OCI-LY7 (cell line): ENCODE data around the gene PWP1. TPM values are rescaled to one million over a fixed set of nuclear protein-coding genes. Genes with fewer than 3 reads are reported as not detected.
A peak's percentile ranks its signal among the peaks of the same experiment; 100 is the strongest.

Experiments used
- BruUV-seq: library from RNA; stranded (reverse); fragments of 400-500 nt; replicated peaks from 2 replicates; lab custom pipeline; 2021; lab: Mats Ljungman, UMichigan
- CTCF ChIA-PET: fragments of 300-600 bp; sonication (Branson Sonifier 250); formaldehyde crosslinking; loops from one replicate; lab custom pipeline; 2022; ENCODE audit warnings: antibody characterized with exemption; ENCODE audit not compliant: unreplicated experiment; lab: Charles Lee
- POLR2A ChIA-PET: fragments of 300-600 bp; sonication (Branson Sonifier 250); formaldehyde crosslinking; loops from one replicate; lab custom pipeline; 2022; ENCODE audit warnings: antibody characterized with exemption; lab: Charles Lee
- DNase-seq: peaks from one replicate; pipeline ENCODE4 v3.0.0-alpha.2; 2015; ENCODE audit warnings: low spot score
- H2AFZ ChIP-seq: fragments of 200-600 bp; sonication (generic), shearing (Covaris generic); 2 replicates; pipeline ENCODE4 v1.6.1; 2014; ENCODE audit warnings: mild to moderate bottlenecking, antibody characterized with exemption, low read length, moderate library complexity
- H3K27ac ChIP-seq: fragments of 200-600 bp; sonication (generic); 2 replicates; pipeline ENCODE4 v1.5.1; 2014; ENCODE audit warnings: mixed run types, low read depth, mild to moderate bottlenecking, moderate library complexity, low read length, inconsistent platforms; ENCODE audit not compliant: poor library complexity, severe bottlenecking
- H3K36me3 ChIP-seq: fragments of 200-600 bp; sonication (generic); 2 replicates; pipeline ENCODE4 v1.6.1; 2014; ENCODE audit warnings: mild to moderate bottlenecking, antibody characterized with exemption, low read length, moderate library complexity, mixed read lengths; ENCODE audit not compliant: insufficient read depth
- H3K4me1 ChIP-seq: fragments of 200-600 bp; sonication (generic); 2 replicates; pipeline ENCODE4 v1.5.1; 2014; ENCODE audit warnings: mild to moderate bottlenecking, low read length; ENCODE audit not compliant: insufficient read depth, poor library complexity, severe bottlenecking
- H3K4me2 ChIP-seq: fragments of 200-600 bp; sonication (generic); 2 replicates; pipeline ENCODE4 v1.6.1; 2014; ENCODE audit warnings: mild to moderate bottlenecking, low read length
- H3K4me3 ChIP-seq: fragments of 200-600 bp; sonication (generic); 2 replicates; pipeline ENCODE4 v1.5.1; 2014; ENCODE audit warnings: mild to moderate bottlenecking, low read depth, low read length; ENCODE audit not compliant: poor library complexity, severe bottlenecking
- H3K79me2 ChIP-seq: fragments of 200-600 bp; sonication (generic); 2 replicates; pipeline ENCODE4 v1.6.1; 2016; ENCODE audit warnings: low read depth, mild to moderate bottlenecking, low read length, moderate library complexity, mixed read lengths; ENCODE audit not compliant: insufficient read depth
- H3K9me2 ChIP-seq: fragments of 200-600 bp; sonication (generic); 2 replicates; pipeline ENCODE4 v1.6.1; 2016; ENCODE audit warnings: mild to moderate bottlenecking, low read length, mixed read lengths; ENCODE audit not compliant: insufficient read depth
- H3K9me3 ChIP-seq: fragments of 200-600 bp; sonication (generic); 2 replicates; pipeline ENCODE4 v1.6.1; 2014; ENCODE audit warnings: mild to moderate bottlenecking, mixed run types, low read length, mixed read lengths
- H4K20me1 ChIP-seq: fragments of 200-600 bp; sonication (generic); 2 replicates; pipeline ENCODE4 v1.6.1; 2014; ENCODE audit warnings: mild to moderate bottlenecking, antibody characterized with exemption, low read length, moderate library complexity, mixed read lengths; ENCODE audit not compliant: insufficient read depth
- EZH2phosphoT487 ChIP-seq: fragments of 200-600 bp; sonication (generic); IDR thresholded peaks from 2 replicates; pipeline ENCODE4 v1.6.1; 2018; ENCODE audit warnings: low read depth, borderline replicate concordance, mild to moderate bottlenecking, mixed run types, antibody characterized with exemption, low read length, moderate library complexity, mixed read lengths
- intact Hi-C: fragments of 100-400 bp; cut with micrococcal nuclease; formaldehyde crosslinking; loops from one replicate; pipeline ENCODE4 v1.10.0; 2022; ENCODE audit not compliant: unreplicated experiment
- total RNA-seq, 2 experiments: library from RNA; depleted of rRNA in 1 of 2; stranded (reverse); fragments of >200 nt in 1 of 2; shearing (Covaris generic) in 1 of 2; gene quantifications; 2 replicates each; pipeline ENCODE4 v1.2.3, GENCODE V29; 2014 to 2022
- TF ChIP-seq, protein P1 (sequence below): fragments of 200-600 bp; sonication (generic); conservative IDR thresholded peaks from 2 replicates; pipeline ENCODE4 v1.5.1; 2014; ENCODE audit warnings: mild to moderate bottlenecking, antibody characterized with exemption, low read length, moderate library complexity, mixed read lengths

PWP1 gene
- total RNA-seq, 2 experiments from 2014 or later, result 28.2 to 44.5 TPM

DNA sequence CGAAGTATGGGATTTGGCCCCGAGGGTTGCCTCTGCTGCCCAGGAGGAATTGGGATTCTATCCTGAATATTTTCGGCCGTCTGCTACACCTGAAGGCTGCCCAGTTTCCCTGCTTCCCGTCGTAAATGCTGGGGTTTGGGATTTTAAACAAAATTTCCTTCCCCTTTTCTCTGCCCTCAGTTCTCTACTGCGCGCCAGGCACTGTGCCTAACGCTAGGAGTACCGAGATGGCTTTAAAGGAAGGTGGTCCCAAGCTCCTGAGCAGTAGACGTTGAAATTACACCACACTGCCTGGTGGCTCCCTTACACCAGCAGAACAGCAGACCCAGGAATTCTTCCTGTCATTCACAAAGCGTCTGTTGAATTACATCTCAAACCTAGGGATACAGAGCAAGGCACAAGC lies 75.9 kb downstream of the PWP1 start:
- peak overlapping the region; percentile 100 for H2AFZ ChIP-seq
- no peak overlapping the region for H3K27ac ChIP-seq
- peaks cover 5% of the 10 kb centered on the region; the same call in 1 of the 2 replicates for H3K9me3 ChIP-seq
- H4K20me1 ChIP-seq, result peaks cover 12% of the 10 kb centered on the region
- no TSS peak for BruUV-seq
- CTCF ChIA-PET, result no interaction called here
- DNase-seq, result peak; percentile 12
- intact Hi-C loops, result loop anchor here (1.0 to 10.0 kb wide), 4 partner anchors 74 to 753 kb away; partner anchors contain the start of genes FICD and PWP1
- H3K4me2 ChIP-seq, result peak overlapping the region; percentile 75
- TF ChIP-seq, protein P1, sequence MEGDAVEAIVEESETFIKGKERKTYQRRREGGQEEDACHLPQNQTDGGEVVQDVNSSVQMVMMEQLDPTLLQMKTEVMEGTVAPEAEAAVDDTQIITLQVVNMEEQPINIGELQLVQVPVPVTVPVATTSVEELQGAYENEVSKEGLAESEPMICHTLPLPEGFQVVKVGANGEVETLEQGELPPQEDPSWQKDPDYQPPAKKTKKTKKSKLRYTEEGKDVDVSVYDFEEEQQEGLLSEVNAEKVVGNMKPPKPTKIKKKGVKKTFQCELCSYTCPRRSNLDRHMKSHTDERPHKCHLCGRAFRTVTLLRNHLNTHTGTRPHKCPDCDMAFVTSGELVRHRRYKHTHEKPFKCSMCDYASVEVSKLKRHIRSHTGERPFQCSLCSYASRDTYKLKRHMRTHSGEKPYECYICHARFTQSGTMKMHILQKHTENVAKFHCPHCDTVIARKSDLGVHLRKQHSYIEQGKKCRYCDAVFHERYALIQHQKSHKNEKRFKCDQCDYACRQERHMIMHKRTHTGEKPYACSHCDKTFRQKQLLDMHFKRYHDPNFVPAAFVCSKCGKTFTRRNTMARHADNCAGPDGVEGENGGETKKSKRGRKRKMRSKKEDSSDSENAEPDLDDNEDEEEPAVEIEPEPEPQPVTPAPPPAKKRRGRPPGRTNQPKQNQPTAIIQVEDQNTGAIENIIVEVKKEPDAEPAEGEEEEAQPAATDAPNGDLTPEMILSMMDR, result no peak
- TF ChIP-seq EZH2phosphoT487, result no peak
- POLR2A ChIA-PET, result no interaction called here
- peaks cover 27% of the 10 kb centered on the region for H3K36me3 ChIP-seq
- H3K9me2 ChIP-seq, result no peaks in the 10 kb centered on the region
- peaks cover 37% of the 10 kb centered on the region for H3K79me2 ChIP-seq
- peaks cover 24% of the 10 kb centered on the region for H3K4me1 ChIP-seq
- H3K4me3 ChIP-seq, result peak overlapping the region; percentile 92

Other genes with a start within 250 kb of the PWP1 start
- gene PRDM4, start 75.3 kb downstream of the PWP1 start, total RNA-seq (2014; rRNA removed; shearing (Covaris generic)), result 25.1 and 28.7 TPM in 2 replicates
- 27.5 and 28.3 TPM in 2 replicates for gene PRDM4, start 75.3 kb downstream of the PWP1 start, total RNA-seq (2022)
- not detected in 2 replicates for gene ASCL4, start 88.9 kb downstream of the PWP1 start, total RNA-seq (2014; rRNA removed; shearing (Covaris generic))
- gene ASCL4, start 88.9 kb downstream of the PWP1 start, total RNA-seq (2022), result not detected in 2 replicates